GM12892 (cell line): Measurements from ENCODE around the gene CDK7.

Source experiments
- POLR2A ChIP-seq: IDR thresholded peaks from 2 replicates; pipeline ENCODE4 v1.6.1; 2011; ENCODE audit warnings: low read depth, low read length, control low read depth
- POLR2AphosphoS5 ChIP-seq: IDR thresholded peaks from 2 replicates; pipeline ENCODE4 v1.6.1; 2011; ENCODE audit warnings: low read depth, low read length, control low read depth
- TAF1 ChIP-seq: IDR thresholded peaks from 2 replicates; pipeline ENCODE4 v1.6.1; 2011; ENCODE audit warnings: low read depth, mild to moderate bottlenecking, control low read depth, low read length, borderline replicate concordance

GRCh38 chr5:69187342-69187741 is 47.3 kb upstream of the CDK7 start:
- TF ChIP-seq POLR2A: no peak
- TF ChIP-seq TAF1: no peak
- no peak for TF ChIP-seq POLR2AphosphoS5
